ENCODE results near the gene OR10V1.

The OR10V1 gene

DNA sequence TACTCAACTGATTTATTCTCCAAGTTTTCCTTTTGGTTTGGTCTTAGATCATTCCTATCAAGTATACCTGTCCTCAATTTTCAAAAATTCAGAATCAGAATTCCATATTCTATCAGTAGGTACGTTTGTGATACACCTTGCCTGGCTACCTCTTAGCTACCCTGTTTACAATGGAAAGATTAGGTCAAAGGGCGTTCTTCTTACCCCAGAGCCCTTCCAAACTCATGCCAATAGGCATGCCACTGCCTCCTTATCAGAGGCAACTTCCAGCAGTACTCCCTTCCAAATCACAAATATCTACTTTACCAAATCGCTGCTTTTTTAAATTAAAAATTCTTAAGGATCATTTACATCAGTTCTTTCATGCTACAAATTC is 45.8 kb downstream of the OR10V1 start:
- no peak for ATAC-seq

DNA sequence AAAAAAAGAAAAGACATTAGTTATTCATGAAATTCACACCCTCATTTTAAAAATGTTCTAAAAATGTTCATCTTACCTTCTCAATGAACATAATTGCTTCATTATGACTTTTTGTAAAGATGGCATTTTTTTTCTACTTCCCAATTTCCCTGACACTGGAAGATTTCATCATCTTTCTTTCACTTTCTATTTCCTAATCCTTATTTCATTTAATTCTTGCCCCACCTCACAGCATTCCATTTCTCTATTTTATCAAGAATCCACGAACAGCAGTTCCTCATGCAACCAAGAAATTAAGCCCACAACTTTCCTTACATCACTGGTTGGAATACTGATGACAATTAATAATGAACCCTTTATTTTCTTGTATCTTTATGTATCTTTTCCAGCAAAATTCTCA is 46.7 kb downstream of the OR10V1 start:
- ATAC-seq, result no peak

Data from activated CD4-positive, CD25-positive, alpha-beta regulatory T cell treated with anti-CD3 and anti-CD28 coated beads, Interleukin-2, amount 50 U/mL, for 24 hours (primary cell).